NCI-H69 (cell line): Measurements from ENCODE around the gene GJB1.
"Not testable (repeated sequence)": the region's sequence is repeated elsewhere in the genome, so short reads cannot be mapped to it uniquely, and the experiment has no call there.

Source experiments
- DNase-seq: peaks from one replicate; lab custom pipeline; 2025; lab: John Stamatoyannopoulos, UW

GJB1 gene

GRCh38 chrX:71256051-71256450, 33.0 kb downstream of the GJB1 start:
- no peak for DNase-seq

GRCh38 chrX:71256856-71257255, 33.8 kb downstream of the GJB1 start:
- no peak for DNase-seq

- DNase-seq: not testable (repeated sequence)
Measured at GRCh38 chrX:71268624-71269023, 45.6 kb downstream of the GJB1 start.

- DNase-seq: no peak
Measured at GRCh38 chrX:71269801-71270395, 46.9 kb downstream of the GJB1 start.

- not testable (repeated sequence) for DNase-seq
Measured at GRCh38 chrX:71272313-71272712, 49.3 kb downstream of the GJB1 start.
